D341Med (cell line): ENCODE measurements around the gene SERHL2.
"Not testable (repeated sequence)": the region's sequence is repeated elsewhere in the genome, so short reads cannot be mapped to it uniquely, and the experiment has no call there.

Experiments used
- DNase-seq: peaks from one replicate; pipeline ENCODE4 v3.0.0; 2012; ENCODE audit warnings: low spot score

Gene SERHL2

DNA sequence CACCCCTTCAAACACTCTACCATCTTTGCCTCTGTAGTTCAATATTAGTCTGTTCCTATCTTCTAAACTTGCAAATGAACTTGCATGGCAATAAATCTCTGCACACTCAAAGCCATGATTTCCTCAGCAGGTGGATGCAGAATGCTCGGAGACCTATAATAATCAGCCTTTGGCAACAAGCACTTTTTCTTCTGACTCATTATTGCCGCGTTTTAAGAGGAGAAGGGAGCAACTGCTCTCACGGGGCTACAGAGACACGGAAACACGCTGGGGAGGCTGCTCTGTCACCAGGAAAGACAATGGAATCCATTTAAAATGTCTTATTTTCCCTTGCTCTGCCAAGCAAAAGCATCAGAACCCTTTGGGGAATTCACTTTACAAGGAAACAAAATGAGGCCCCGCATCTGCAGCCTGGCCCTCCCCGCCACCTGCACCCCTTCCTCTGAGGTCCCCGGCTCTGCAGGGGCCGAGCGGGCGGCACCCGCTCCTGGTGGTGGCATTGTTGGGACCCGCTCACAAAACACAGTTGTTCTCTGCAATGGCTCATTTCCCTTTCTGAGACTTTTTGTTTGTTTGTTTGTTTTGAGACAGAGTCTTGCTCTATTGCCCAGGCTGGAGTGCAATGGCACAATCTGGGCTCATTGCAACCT is 18.5 kb upstream of the SERHL2 start:
- not testable (repeated sequence) for DNase-seq

DNA sequence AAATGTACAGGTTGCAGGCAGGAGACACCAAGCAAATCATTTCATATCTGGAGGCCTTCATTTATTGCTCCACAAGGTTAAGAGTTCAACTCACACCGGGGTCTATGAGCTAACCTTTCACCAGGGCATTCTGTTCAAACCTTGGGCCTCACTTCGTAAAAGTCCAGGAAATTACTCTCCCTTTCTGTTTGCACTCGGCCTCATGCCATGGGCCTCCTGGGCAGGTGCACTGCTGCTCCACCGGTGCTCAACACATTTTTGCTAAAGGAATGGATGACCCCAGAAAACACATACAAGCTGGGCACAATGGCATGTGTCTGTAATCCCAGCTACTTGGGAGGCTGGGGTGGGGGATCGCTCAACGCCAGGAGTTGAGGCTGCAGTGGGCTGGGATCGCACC is 17.6 kb upstream of the SERHL2 start:
- no peak for DNase-seq

DNA sequence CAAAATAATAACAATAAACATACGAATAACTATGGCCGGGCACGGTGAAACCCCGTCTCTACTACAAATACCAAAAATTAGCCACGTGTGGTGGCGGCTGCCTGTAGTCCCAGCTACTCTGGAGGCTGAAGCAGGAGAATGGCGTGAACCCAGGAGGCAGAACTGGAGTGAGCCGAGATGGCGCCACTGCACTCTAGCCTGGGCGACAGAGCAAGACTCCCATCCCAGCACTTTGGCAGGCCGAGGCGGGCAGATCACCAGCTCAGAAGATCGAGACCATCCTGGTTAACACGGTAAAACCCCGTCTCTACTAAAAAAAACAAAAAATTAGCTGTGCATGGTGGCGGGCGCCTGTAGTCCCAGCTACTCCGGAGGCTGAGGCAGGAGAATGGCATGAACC is 17.1 kb upstream of the SERHL2 start:
- DNase-seq = not testable (repeated sequence)

DNA sequence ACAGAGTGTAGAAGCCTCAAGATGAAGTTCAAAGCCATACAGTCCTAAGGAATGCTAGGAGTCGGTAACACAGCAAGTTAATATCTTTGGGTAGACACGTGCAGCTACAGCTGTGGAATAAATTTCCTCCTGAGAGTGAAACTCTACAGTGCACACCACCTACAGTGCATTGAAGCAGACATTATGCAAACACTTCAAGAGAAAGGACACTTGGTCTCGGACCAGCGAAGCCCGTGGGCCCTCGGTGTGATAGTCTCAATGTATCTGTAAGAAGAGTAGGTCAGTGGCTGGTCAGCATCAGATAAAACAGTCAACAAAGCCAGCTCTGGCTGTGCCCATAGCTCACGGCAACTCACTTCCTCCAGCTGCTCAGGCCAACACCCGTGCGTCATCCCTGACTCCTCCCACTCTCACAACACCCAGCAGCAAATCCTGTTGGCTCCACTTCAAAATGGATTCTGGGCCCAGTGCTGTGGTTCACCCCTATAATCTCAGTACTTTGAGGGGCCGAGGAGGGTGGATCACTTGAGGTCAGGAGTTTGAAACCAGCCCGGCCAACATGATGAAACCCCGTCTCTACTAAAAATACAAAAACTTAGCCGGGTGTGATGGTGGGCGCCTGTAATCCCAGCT is 16.4 kb upstream of the SERHL2 start:
- DNase-seq = not testable (repeated sequence)

DNA sequence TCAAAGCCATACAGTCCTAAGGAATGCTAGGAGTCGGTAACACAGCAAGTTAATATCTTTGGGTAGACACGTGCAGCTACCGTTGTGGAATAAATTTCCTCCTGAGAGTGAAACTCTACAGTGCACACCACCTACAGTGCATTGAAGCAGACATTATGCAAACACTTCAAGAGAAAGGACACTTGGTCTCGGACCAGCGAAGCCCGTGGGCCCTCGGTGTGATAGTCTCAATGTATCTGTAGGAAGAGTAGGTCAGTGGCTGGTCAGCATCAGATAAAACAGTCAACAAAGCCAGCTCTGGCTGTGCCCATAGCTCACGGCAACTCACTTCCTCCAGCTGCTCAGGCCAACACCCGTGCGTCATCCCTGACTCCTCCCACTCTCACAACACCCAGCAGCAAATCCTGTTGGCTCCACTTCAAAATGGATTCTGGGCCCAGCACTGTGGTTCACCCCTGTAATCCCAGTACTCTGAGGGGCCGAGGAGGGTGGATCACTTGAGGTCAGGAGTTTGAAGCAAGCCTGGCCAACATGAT is 14.5 kb upstream of the SERHL2 start:
- DNase-seq = not testable (repeated sequence)

DNA sequence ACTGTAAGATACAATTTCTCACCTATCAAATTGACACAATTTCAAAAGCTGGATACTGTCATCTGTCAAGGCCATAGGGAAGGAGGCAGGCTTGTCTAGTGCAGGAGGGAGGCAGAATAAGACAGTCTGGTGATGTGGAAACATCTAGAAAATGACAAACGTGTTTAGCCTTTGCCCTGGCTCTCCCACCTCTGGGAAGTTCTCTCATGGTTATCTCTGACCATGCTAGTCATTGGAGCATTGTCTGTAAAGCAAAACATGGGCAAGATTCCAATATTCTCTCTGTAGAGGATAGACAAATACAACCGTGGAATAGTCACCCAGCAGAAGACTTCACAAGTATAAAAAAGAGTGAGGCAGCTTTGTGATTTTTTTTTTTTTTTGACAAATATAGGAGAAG is 9.1 kb upstream of the SERHL2 start:
- DNase-seq = no peak

DNA sequence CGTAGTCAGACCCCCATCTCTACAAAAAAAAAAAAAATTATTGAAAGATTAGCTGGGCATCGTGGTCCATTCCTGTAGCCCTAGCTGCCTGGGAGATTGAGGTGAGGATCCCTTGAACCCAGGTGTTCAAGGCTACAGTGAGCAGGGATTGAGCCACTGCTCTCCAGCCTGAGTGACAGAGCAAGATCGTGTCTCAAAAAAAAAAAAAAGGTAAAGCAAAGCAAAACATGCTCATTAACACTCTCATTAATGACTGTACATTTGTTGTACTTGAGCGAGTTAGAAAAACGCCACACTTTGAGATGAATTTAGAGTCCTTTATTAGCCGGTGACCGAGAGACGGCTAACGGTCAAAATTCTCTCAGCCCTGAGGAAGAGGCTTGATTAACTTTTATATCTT is 6.2 kb upstream of the SERHL2 start:
- no peak for DNase-seq

DNA sequence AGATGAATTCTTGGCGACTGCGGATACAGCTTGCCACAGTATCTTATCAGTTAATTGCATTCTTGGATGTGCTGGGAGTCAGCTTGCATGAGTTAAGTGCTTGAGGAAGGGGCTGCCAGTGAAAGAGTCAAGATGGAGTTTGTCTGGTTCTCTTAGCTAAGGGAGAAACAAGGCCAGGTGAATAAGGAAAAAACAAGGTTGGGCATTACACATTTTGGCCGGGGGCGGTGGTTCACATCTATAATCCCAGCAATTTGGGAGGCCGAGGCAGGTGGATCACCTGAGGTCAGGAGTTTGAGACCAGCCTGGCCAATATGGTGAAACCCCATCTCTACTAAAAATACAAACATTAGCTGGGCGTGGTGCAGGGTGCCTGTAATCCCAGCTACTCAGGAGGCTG is 5.6 kb upstream of the SERHL2 start:
- not testable (repeated sequence) for DNase-seq

DNA sequence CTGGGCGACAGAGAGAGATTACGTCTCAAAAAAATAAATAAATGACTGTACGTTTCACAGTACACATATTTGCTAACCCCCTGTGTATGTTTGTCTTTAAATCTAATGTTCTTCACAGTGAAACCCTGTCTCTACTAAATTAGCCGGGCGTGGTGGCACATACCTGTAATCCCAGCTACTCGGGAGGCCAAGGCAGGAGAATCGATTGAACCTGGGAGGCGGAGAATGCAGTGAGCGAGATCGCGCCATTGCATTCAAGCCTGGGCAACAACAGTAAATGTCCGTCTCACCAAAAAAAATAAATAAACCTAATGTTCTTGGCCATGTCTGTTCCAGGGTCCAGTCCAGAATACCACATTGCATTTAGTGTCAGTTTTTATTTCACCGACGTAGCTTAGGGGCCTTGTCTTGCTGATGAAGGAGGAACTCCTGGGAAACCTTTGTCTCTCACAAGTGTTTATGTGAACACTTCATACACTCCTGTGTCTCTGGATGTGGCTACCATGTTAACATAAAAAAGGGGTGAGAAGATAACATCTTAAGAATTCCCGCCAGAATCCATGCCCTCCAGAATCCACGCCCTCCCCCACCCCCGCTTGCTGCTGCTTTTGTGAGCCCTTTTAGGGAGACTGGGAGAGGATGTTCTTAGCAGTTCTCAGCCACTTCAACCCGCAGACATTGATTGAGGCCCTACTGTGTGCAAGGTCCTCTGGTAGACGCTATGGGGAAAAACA is 5.0 kb upstream of the SERHL2 start:
- DNase-seq = no peak

DNA sequence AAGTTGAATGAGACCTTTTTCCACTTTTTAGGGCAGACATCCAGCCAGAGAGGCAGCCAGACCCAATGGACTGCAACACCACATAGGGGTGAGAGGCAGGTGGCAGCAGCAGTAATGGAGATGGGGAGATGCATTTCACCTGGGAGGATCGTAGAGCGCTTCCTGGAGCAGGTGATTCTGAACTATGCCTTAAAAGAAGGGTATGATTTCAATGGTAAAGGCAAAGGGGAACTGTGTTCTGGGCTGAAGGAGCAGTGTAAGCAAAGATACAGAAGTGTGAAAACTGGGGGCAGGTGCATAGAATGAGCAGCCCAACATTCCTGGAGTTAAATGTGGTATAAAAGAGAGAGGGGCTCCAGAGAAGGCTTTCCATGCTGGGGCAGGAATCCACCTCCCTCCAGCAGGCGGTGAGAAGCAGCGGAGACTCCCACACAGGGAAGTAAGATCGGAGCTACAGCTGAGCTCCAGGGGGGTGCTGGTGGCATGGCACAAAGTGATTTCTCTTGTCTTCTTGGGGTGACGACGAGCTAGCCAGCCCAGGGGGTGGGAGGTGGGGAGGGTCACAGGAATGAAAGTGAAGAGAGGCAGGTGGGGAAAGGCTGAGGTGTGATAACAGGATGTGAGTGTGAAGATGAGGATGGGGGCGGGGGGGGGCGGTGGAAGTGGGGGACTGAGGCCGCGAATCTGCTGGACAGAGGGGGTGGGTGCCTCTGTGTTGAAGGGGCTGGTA is 4.3 kb upstream of the SERHL2 start:
- no peak for DNase-seq

DNA sequence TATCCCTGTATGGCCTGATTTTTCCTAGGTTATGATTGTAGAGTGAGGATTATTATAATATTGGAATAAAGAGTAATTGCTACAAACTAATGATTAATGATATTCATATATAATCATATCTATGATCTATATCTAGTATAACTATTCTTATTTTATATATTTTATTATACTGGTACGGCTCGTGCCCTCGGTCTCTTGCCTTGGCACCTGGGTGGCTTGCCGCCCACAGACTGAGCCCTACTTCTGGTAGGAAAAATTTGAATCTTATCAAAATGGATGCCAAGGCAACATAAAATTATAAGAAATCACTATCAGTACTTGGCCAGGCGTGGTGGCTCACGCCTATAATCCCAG is 1.5 kb upstream of the SERHL2 start:
- not testable (repeated sequence) for DNase-seq

DNA sequence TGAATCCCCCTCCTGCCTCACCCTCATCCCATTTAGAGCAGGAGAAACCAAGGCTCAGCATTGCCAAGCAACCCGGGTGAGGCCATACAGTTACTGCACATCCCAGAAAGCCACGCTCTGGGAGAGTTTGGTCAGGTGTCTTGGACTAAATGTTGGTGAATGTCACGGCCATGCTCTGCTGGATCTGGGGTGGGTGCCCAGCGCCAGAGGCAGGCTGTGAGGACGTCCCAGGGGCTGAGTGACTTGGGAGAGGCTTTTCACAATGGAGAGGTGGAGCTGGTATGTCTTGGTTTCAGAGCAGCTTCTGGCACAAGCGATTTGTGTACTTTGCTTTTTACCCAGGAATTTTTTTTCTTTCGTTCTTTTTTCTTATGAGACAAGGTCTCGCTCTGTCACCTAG is 6.6 kb downstream of the SERHL2 start:
- no peak for DNase-seq

DNA sequence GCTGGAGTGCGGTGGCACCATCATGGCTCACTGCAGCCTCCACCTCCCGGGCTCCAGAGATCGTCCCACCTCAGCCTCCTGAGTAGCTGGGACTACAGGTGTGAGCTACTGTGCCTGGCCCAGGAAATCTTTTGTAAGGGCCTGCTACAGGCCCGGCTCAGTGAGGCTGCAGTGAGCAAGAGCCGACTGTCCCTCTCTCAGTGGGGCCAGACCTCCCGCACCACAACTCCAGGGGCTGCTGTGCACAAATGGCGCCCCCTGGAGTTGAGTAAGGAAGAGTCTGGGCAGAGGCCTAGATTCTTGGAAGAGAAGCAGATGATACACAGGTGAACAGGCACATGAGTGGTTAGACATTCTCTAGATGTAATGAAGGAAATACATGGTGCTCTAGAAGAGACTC is 7.0 kb downstream of the SERHL2 start:
- peak; percentile 62 for DNase-seq

DNA sequence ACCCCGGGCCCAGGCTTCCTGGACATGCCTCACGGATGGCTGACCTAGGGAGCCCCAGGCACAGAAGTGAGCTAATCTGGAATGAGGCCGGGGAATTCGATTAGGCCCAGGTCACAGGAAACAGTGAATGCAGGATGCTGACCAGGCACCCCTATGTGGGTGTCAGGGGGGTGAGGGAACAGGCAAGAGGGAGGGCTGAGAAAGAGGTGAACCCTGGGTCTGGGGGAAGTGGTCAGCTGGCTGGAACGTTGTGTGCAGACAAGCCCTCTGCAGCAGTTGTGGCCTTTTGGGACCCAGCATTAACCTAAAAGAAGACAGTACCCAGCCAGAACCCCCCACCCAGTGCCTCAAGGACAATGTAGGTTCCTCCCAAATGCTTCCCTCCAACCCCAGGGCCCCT is 8.1 kb downstream of the SERHL2 start:
- DNase-seq = no peak

DNA sequence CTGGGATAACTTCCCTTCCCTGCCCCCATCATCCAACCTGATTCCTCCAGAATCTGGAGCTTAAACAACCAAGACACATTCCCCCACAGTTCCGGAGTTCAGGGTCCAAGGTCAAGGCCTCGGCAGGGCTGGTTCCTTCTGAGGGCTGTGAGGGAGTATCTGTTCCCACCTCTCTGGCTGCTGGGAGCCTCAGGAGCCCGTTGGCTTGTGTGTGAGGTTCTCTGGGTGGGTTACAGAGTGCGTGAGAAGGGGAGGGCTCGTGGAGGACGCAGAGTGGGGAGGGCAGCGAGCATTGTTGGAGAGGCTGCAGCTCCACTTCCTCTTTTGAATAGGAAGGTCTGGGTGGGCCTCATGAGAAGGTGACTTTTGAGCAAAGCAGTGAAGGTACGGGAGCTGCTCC is 8.5 kb downstream of the SERHL2 start:
- DNase-seq = no peak

DNA sequence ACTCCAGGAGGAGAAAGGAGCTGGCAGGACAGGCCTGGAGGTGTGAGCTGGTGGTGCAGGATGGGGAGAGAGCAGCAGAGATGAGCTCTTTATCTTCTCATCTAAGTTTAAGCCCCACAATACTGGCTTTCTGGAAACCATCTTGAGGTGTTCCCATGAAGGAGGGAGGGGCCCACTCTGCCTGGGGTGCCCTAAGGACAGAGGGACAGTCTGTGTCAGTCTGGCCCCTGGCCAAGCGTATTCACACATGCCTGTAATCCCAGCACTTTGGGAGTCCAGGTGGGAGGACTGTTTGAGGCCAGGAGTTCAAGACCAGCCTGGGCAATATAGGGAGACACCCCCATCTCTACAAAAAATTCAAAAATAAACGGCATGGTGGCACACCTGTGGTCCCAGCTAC is 8.9 kb downstream of the SERHL2 start:
- no peak for DNase-seq

DNA sequence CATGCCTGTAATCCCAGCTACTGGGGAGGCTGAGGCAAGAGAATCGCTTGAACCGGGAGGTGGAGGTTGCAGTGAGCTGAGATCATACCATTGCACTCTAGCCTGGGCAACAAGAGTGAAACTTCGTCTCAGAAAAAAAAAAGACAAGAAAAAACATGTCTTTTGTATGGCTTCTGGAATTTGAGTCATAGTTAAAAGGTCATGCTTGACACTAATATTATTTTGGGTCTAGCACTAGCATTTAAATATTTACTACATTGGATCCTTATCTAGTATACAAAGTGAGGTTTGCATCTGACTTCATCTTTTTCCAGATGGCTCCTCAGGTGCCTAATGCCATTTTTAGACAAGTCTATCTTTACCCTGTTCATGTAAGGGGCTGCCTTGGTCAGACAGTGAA is 10.2 kb downstream of the SERHL2 start:
- DNase-seq = not testable (repeated sequence)

DNA sequence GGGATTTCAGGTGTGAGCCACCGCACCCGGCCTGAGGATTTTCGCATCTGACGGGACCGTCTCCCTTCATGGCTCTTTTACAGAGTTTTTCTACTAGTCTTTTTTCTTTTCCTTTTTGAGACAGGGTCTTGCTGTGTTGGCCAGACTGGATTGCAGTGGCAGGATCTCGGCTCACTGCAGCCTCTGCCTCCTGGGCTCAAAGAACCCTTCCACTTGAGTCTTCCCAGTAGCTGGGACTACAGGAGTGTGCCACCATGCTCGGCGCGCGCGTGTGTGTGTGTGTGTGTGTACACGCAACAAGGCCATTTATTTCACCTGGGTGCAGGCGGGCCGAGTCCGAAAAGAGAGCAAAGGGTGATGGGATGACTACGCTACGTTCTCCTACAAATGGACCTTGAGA is 10.9 kb downstream of the SERHL2 start:
- no peak for DNase-seq

DNA sequence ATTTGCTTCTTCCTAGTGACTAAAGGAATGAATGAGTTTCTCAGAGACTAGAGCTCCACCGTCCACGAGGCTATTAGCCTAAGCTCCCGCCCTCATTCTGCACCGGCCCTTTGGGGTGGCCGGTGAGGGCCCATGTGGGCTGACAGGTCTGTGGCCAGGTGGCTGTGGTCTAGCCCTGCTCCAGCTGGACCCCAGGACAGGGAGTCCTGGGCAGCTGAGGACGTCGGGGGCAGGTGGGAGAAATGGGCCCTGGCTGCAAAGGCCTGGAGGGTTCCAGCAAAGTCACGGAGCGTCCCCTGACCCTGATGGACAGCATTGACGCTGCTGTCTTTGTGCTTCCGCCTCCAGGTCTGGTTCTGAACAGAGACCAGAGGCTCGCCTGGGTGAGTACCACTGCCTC is 12.2 kb downstream of the SERHL2 start:
- DNase-seq = no peak

DNA sequence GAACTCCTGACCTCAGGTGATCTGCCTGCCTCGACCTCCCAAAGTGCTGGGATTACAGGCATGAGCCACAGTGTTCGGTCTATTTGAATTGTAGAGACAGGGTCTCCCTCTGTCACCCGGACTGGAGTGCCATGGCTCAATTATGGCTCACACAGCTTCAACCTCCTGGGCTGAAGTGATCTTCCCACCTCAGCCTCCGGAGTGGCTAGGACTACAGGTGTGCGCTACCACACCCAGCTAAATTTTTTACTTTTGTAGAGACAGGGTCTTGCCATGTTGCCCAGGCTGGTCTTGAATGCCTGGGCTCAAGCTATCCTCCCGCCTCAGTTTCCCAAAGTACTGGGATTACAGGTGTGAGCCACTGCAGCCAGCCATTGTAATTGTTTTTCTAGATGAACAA is 14.2 kb downstream of the SERHL2 start:
- DNase-seq = not testable (repeated sequence)

DNA sequence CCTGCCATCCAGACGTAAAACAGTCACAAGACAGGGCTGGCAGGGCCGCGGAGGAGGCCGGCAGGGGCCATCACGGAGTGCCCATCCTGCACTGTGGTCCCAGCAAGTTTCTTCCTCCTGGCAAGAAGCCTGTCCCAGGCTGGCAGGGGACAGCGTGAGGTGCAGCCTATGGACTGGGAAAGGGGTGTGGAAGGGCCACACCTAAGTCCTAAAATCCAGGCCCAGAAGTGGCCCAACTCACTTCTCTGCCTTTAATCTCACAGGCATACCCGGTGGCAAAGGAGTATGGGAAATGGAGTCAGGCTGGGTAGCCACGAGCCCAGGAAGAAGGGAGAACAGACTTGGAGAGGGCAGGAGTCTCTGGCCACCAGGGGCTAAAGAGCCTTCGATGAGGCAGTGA is 16.8 kb downstream of the SERHL2 start:
- not testable (repeated sequence) for DNase-seq

DNA sequence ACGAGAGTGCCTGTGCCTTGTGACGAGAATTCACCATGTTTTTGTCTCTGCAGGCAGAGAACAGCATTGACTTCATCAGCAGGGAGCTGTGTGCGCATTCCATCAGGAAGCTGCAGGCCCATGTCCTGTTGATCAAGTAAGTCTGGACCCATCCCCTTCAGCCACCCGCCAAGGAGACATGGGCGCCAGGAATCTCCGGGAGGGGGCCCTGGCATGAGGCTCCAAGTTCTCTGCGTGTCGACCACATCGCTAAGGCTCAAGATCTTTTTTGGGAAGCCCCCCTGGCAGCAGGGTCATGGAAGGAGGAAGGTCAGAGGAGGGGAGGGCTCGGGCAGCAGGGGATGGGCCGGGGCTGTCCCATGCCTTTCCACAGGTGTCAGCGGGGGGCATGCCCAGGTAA is 17.3 kb downstream of the SERHL2 start:
- DNase-seq = not testable (repeated sequence)

DNA sequence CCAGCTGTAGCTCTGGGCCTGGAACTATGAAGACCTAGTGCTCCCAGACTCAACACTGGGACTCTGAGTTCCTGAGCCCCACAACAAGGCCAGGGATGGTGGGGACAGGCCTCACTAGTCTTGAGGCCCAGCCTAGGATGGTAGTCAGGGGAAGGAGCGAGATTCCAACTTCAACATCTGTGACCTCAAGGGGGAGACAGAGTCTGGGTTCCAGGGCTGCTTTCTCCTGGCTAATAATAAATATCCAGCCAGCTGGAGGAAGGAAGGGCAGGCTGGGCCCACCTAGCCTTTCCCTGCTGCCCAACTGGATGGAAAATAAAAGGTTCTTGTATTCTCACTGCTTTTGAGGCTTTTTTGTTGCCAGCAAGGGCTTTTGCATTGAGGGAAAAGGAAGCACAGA is 20.3 kb downstream of the SERHL2 start:
- DNase-seq = not testable (repeated sequence)
